Glutamatergic neuron (in vitro differentiated cells): ENCODE measurements around the gene SLC25A27. TPM values are rescaled to one million over a fixed set of nuclear protein-coding genes. Genes with fewer than 3 reads are reported as not detected.

Source experiments
- DNase-seq: peaks from one replicate; pipeline ENCODE4 v3.0.0; 2022
- H3K27ac Mint-ChIP-seq: one replicate; pipeline ENCODE4 v1.8.0; 2020; ENCODE audit warnings: mild to moderate bottlenecking, mixed read lengths, inconsistent platforms; ENCODE audit not compliant: unreplicated experiment
- H3K27me3 Mint-ChIP-seq: one replicate; pipeline ENCODE4 v1.8.0; 2020; ENCODE audit warnings: mild to moderate bottlenecking, moderate library complexity, mixed read lengths, inconsistent platforms; ENCODE audit not compliant: unreplicated experiment
- H3K36me3 Mint-ChIP-seq: one replicate; pipeline ENCODE4 v1.8.0; 2020; ENCODE audit warnings: mild to moderate bottlenecking, mixed read lengths, inconsistent platforms; ENCODE audit not compliant: unreplicated experiment
- H3K4me1 Mint-ChIP-seq: one replicate; pipeline ENCODE4 v1.8.0; 2020; ENCODE audit warnings: mild to moderate bottlenecking, low read depth, mixed read lengths, inconsistent platforms; ENCODE audit not compliant: unreplicated experiment
- H3K4me3 Mint-ChIP-seq: one replicate; pipeline ENCODE4 v1.8.0; 2020; ENCODE audit warnings: mild to moderate bottlenecking, mixed read lengths, inconsistent platforms; ENCODE audit not compliant: unreplicated experiment
- H3K9me3 Mint-ChIP-seq: one replicate; pipeline ENCODE4 v1.8.0; 2020; ENCODE audit warnings: mild to moderate bottlenecking, moderate library complexity, mixed read lengths, inconsistent platforms; ENCODE audit not compliant: unreplicated experiment
- CTCF ChIP-seq: fragments of 200-600 bp; sonication (generic); IDR thresholded peaks from one replicate; pipeline ENCODE4 v1.5.0; 2021; ENCODE audit not compliant: partially characterized antibody, unreplicated experiment
- total RNA-seq: library from RNA; stranded (reverse); fragmentation: NEBNext Ultra II Directional; extraction: Animal tissue kit (Norgen Biotek cat#: 25700); gene quantifications from one replicate; pipeline ENCODE4 v1.2.1, GENCODE V29; 2021; ENCODE audit not compliant: unreplicated experiment

The SLC25A27 gene
- total RNA-seq, 1 donor from 2014 or later: 13.6 TPM

- DNase-seq: no peak
- no peak for TF ChIP-seq CTCF
- H3K27ac Mint-ChIP-seq: no peak overlapping the region
- no peak overlapping the region for H3K4me3 Mint-ChIP-seq
- no peaks in the 10 kb centered on the region for H3K4me1 Mint-ChIP-seq
- no peaks in the 10 kb centered on the region for H3K27me3 Mint-ChIP-seq
- H3K9me3 Mint-ChIP-seq: no peaks in the 10 kb centered on the region
- H3K36me3 Mint-ChIP-seq: no peaks in the 10 kb centered on the region
Observed at GRCh38 chr6:46612645-46613044, 40.1 kb upstream of the SLC25A27 start.

- no peak overlapping the region for H3K27ac Mint-ChIP-seq
- no peak overlapping the region for H3K4me3 Mint-ChIP-seq
- H3K9me3 Mint-ChIP-seq: no peaks in the 10 kb centered on the region
- H3K36me3 Mint-ChIP-seq: no peaks in the 10 kb centered on the region
- DNase-seq: no peak
- H3K27me3 Mint-ChIP-seq: no peaks in the 10 kb centered on the region
- TF ChIP-seq CTCF: no peak
- no peaks in the 10 kb centered on the region for H3K4me1 Mint-ChIP-seq
Observed at GRCh38 chr6:46618726-46619125, 34.0 kb upstream of the SLC25A27 start.

- Mint-ChIP-seq H3K36me3 (no peaks in the 10 kb centered on the region), H3K27me3 (no peaks in the 10 kb centered on the region), H3K9me3 (no peaks in the 10 kb centered on the region), H3K27ac (no peak overlapping the region), H3K4me1 (no peaks in the 10 kb centered on the region), H3K4me3 (no peak overlapping the region)
- peak; percentile 70 for TF ChIP-seq CTCF
- no peak for DNase-seq
Observed at GRCh38 chr6:46626228-46626909, 26.4 kb upstream of the SLC25A27 start.

GRCh38 chr6:46626976-46627375, 25.8 kb upstream of the SLC25A27 start:
- no peaks in the 10 kb centered on the region for H3K4me1 Mint-ChIP-seq
- H3K9me3 Mint-ChIP-seq: no peaks in the 10 kb centered on the region
- DNase-seq: no peak
- no peak for TF ChIP-seq CTCF
- H3K4me3 Mint-ChIP-seq: no peak overlapping the region
- no peak overlapping the region for H3K27ac Mint-ChIP-seq
- no peaks in the 10 kb centered on the region for H3K27me3 Mint-ChIP-seq
- no peaks in the 10 kb centered on the region for H3K36me3 Mint-ChIP-seq

GRCh38 chr6:46628498-46628897, 24.3 kb upstream of the SLC25A27 start:
- H3K4me3 Mint-ChIP-seq: no peak overlapping the region
- H3K36me3 Mint-ChIP-seq: no peaks in the 10 kb centered on the region
- no peak overlapping the region for H3K27ac Mint-ChIP-seq
- DNase-seq: no peak
- H3K4me1 Mint-ChIP-seq: no peaks in the 10 kb centered on the region
- no peak for TF ChIP-seq CTCF
- no peaks in the 10 kb centered on the region for H3K27me3 Mint-ChIP-seq
- H3K9me3 Mint-ChIP-seq: no peaks in the 10 kb centered on the region
